Nephron progenitor cell (in vitro differentiated cells): ENCODE results near the gene RORC.

Experiments used
- DNase-seq: peaks from one replicate; pipeline ENCODE4 v3.0.0; 2021
- H3K27ac Mint-ChIP-seq: 2 replicates; pipeline ENCODE4 v1.8.0; 2021; ENCODE audit warnings: mild to moderate bottlenecking, moderate library complexity, mixed read lengths
- H3K27me3 Mint-ChIP-seq: 2 replicates; pipeline ENCODE4 v1.8.0; 2021; ENCODE audit warnings: mild to moderate bottlenecking, low read depth, mixed read lengths; ENCODE audit not compliant: poor library complexity
- H3K36me3 Mint-ChIP-seq: 2 replicates; pipeline ENCODE4 v1.8.0; 2021; ENCODE audit warnings: low read depth, mixed read lengths
- H3K4me1 Mint-ChIP-seq: 2 replicates; pipeline ENCODE4 v1.8.0; 2021; ENCODE audit warnings: mixed read lengths
- H3K4me3 Mint-ChIP-seq: 2 replicates; pipeline ENCODE4 v1.8.0; 2021; ENCODE audit warnings: mild to moderate bottlenecking, moderate library complexity, mixed read lengths
- H3K9me3 Mint-ChIP-seq: 2 replicates; pipeline ENCODE4 v1.8.0; 2021; ENCODE audit warnings: mild to moderate bottlenecking, moderate library complexity, mixed read lengths
- CTCF ChIP-seq: fragments of 200-600 bp; sonication (generic); IDR thresholded peaks from 2 replicates; pipeline ENCODE4 v1.5.0; 2021; ENCODE audit warnings: antibody characterized with exemption

Gene RORC

GRCh38 chr1:151833172-151833900 is 1.7 kb upstream of the RORC start:
- TF ChIP-seq CTCF: no peak
- Mint-ChIP-seq H3K9me3 (no peaks in the 10 kb centered on the region), H3K27me3 (peaks cover 46% of the 10 kb centered on the region), H3K27ac (no peak overlapping the region), H3K4me3 (no peak overlapping the region), H3K4me1 (peaks cover 50% of the 10 kb centered on the region), H3K36me3 (no peaks in the 10 kb centered on the region)
- no peak for DNase-seq

GRCh38 chr1:151832318-151832980 is 847 bp upstream of the RORC start:
- Mint-ChIP-seq H3K36me3 (no peaks in the 10 kb centered on the region), H3K9me3 (no peaks in the 10 kb centered on the region), H3K4me1 (peaks cover 55% of the 10 kb centered on the region), H3K27me3 (peaks cover 39% of the 10 kb centered on the region), H3K4me3 (no peak overlapping the region), H3K27ac (no peak overlapping the region)
- no peak for DNase-seq
- no peak for TF ChIP-seq CTCF

GRCh38 chr1:151831256-151831591 is 378 bp downstream of the RORC start:
- H3K4me3 Mint-ChIP-seq: no peak overlapping the region
- H3K4me1 Mint-ChIP-seq: peaks cover 49% of the 10 kb centered on the region

GRCh38 chr1:151830055-151830454 is 1.5 kb downstream of the RORC start:
- TF ChIP-seq CTCF: no peak
- Mint-ChIP-seq H3K9me3 (no peaks in the 10 kb centered on the region), H3K27ac (no peak overlapping the region), H3K27me3 (peaks cover 23% of the 10 kb centered on the region), H3K36me3 (no peaks in the 10 kb centered on the region), H3K4me1 (peaks cover 57% of the 10 kb centered on the region), H3K4me3 (no peak overlapping the region)
- no peak for DNase-seq

More at GRCh38 chr1:151831256-151831591, 378 bp downstream of the RORC start:
- DNase-seq: no peak
- Mint-ChIP-seq H3K27me3 (peaks cover 32% of the 10 kb centered on the region), H3K9me3 (no peaks in the 10 kb centered on the region), H3K36me3 (no peaks in the 10 kb centered on the region), H3K27ac (no peak overlapping the region)
- TF ChIP-seq CTCF: no peak

GRCh38 chr1:151829352-151830046 is 2.1 kb downstream of the RORC start:
- Mint-ChIP-seq H3K27ac (peak overlapping the region; percentile 64), H3K4me1 (peaks cover 58% of the 10 kb centered on the region), H3K9me3 (no peaks in the 10 kb centered on the region), H3K27me3 (peaks cover 18% of the 10 kb centered on the region), H3K4me3 (peak overlapping the region; percentile 48), H3K36me3 (no peaks in the 10 kb centered on the region)
- DNase-seq: no peak
- no peak for TF ChIP-seq CTCF
